HG02943 (cell line): Measurements from ENCODE around the gene MAP3K7CL.
"Not testable (repeated sequence)": the region's sequence is repeated elsewhere in the genome, so short reads cannot be mapped to it uniquely, and the experiment has no call there.

ENCODE experiments used
- ATAC-seq: cut with Tn5 transposase; IDR thresholded peaks from one replicate; pipeline ENCODE4 v1.9.1; 2021; ENCODE audit warnings: mild to moderate bottlenecking, low read depth, moderate library complexity; ENCODE audit not compliant: unreplicated experiment

MAP3K7CL gene

GRCh38 chr21:29164323-29164942 is 34.0 kb downstream of the MAP3K7CL start:
- ATAC-seq, result no peak

- no peak for ATAC-seq
Observed at GRCh38 chr21:29166323-29166722, 35.9 kb downstream of the MAP3K7CL start.

- ATAC-seq, result no peak
Observed at GRCh38 chr21:29166853-29167252, 36.4 kb downstream of the MAP3K7CL start.

- not testable (repeated sequence) for ATAC-seq
Observed at GRCh38 chr21:29167481-29167880, 37.0 kb downstream of the MAP3K7CL start.

- no peak for ATAC-seq
Observed at GRCh38 chr21:29168891-29169315, 38.5 kb downstream of the MAP3K7CL start.

GRCh38 chr21:29170944-29171343 is 40.5 kb downstream of the MAP3K7CL start:
- no peak for ATAC-seq

- no peak for ATAC-seq
Observed at GRCh38 chr21:29172282-29172681, 41.8 kb downstream of the MAP3K7CL start.

GRCh38 chr21:29174607-29175013 is 44.2 kb downstream of the MAP3K7CL start:
- no peak for ATAC-seq

- ATAC-seq, result no peak
Observed at GRCh38 chr21:29175408-29176134, 45.1 kb downstream of the MAP3K7CL start.

- ATAC-seq, result no peak
Observed at GRCh38 chr21:29176471-29177120, 46.2 kb downstream of the MAP3K7CL start.

GRCh38 chr21:29177800-29178199 is 47.4 kb downstream of the MAP3K7CL start:
- ATAC-seq, result no peak

GRCh38 chr21:29178926-29179325 is 48.5 kb downstream of the MAP3K7CL start:
- ATAC-seq, result no peak

GRCh38 chr21:29179503-29179902 is 49.1 kb downstream of the MAP3K7CL start:
- ATAC-seq, result no peak

- ATAC-seq, result no peak
Observed at GRCh38 chr21:29181799-29182470, 51.5 kb downstream of the MAP3K7CL start.

GRCh38 chr21:29182691-29183092 is 52.2 kb downstream of the MAP3K7CL start:
- ATAC-seq, result no peak

- no peak for ATAC-seq
Observed at GRCh38 chr21:29184037-29184436, 53.6 kb downstream of the MAP3K7CL start.

GRCh38 chr21:29185172-29185571 is 54.7 kb downstream of the MAP3K7CL start:
- no peak for ATAC-seq

GRCh38 chr21:29185633-29186032 is 55.2 kb downstream of the MAP3K7CL start:
- ATAC-seq, result no peak

GRCh38 chr21:29186246-29186645 is 55.8 kb downstream of the MAP3K7CL start:
- ATAC-seq, result no peak

GRCh38 chr21:29187944-29188343 is 57.5 kb downstream of the MAP3K7CL start:
- no peak for ATAC-seq

GRCh38 chr21:29189353-29189752 is 58.9 kb downstream of the MAP3K7CL start:
- ATAC-seq, result no peak
